DND-41 (cell line): Measurements from ENCODE around the gene TRIB2.

Experiments
- CTCF ChIP-seq: IDR thresholded peaks from 2 replicates; pipeline ENCODE4 v1.5.1; 2012; ENCODE audit warnings: borderline replicate concordance, low read length, moderate library complexity, mild to moderate bottlenecking; ENCODE audit not compliant: poor library complexity, severe bottlenecking; ENCODE audit errors: extremely low read depth
- EZH2 ChIP-seq: IDR thresholded peaks from 3 replicates; pipeline ENCODE4 v1.6.1; 2012; ENCODE audit warnings: borderline replicate concordance, low read depth, mild to moderate bottlenecking, moderate library complexity, low read length, inconsistent platforms; ENCODE audit not compliant: severe bottlenecking

GRCh38 chr2:12742891-12743290 lies 26.2 kb downstream of the TRIB2 start:
- TF ChIP-seq CTCF (no peak), EZH2 (no peak)
